IPS-20b (cell line): Measurements from ENCODE around the gene MACROD2.

Experiments
- H3K27ac ChIP-seq: one replicate; pipeline ENCODE4 v1.5.1; 2013; ENCODE audit warnings: low read length
- H3K27me3 ChIP-seq: 2 replicates; pipeline ENCODE4 v1.6.1; 2013; ENCODE audit warnings: mild to moderate bottlenecking, low read length, inconsistent platforms; ENCODE audit not compliant: insufficient read depth
- H3K36me3 ChIP-seq: 2 replicates; pipeline ENCODE4 v1.6.1; 2013; ENCODE audit warnings: low read depth, mild to moderate bottlenecking, inconsistent platforms, low read length, moderate library complexity; ENCODE audit not compliant: insufficient read depth
- H3K4me1 ChIP-seq: 2 replicates; pipeline ENCODE4 v1.6.1; 2013; ENCODE audit warnings: mild to moderate bottlenecking, control low read depth, inconsistent platforms, low read length, moderate library complexity; ENCODE audit not compliant: insufficient read depth
- H3K4me3 ChIP-seq: 2 replicates; pipeline ENCODE4 v1.5.1; 2013; ENCODE audit warnings: mild to moderate bottlenecking, low read length, inconsistent platforms
- H3K9ac ChIP-seq: 2 replicates; pipeline ENCODE4 v1.6.1; 2013; ENCODE audit warnings: low read depth, mild to moderate bottlenecking, inconsistent platforms, low read length, moderate library complexity
- H3K9me3 ChIP-seq: 2 replicates; pipeline ENCODE4 v1.6.1; 2013; ENCODE audit warnings: mild to moderate bottlenecking, low read depth, low read length, inconsistent platforms; ENCODE audit not compliant: insufficient read depth

Gene MACROD2

DNA sequence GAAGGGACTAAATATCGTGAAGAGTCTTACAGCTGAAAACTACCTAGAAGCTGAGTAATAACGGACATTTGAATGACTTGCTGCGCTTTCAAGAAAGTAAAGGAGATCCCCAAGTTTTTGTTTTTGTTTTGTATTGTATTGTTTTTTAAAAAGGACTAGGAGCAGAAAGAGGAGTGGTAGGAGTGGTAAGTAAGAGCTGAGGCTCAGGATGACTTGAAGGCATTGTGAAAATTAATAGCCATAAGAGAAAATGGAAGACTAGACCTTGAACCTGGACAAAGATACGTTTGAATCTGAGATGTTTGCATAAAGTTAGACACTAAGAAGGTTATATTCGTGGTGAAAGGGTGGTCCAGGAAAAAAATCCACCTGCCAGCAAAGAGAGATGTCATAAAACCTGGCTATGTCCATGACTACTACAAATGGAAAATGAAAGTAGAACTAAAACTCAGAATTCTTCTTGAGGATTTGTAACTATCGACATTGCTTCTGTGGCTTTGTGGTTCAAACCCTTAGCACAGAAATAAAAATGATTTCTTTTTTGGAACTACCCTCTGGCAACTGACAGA lies 1166.8 kb downstream of the MACROD2 start:
- H3K9ac ChIP-seq: no peak overlapping the region
- no peak overlapping the region for H3K27ac ChIP-seq
- no peaks in the 10 kb centered on the region for H3K4me1 ChIP-seq
- no peaks in the 10 kb centered on the region for H3K9me3 ChIP-seq
- no peaks in the 10 kb centered on the region for H3K27me3 ChIP-seq
- H3K4me3 ChIP-seq: no peak overlapping the region
- no peaks in the 10 kb centered on the region for H3K36me3 ChIP-seq

DNA sequence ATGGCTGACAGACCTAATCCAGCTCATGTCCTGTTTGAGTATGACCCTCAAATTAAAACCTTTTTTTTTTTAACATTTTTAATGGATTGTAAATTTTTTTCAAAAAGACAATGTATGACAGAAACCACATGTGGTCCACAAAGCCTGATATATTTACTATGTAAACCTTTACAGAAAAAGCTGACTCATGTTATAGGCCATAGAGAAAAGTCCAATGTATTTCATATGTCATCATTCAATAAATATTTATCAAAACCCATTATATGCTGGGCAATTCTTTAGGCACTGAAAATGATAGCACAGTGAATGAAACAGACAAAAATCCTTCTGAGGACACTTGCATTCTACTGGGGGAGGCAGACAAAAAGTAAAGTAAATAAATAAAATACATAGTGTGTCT lies 1168.3 kb downstream of the MACROD2 start:
- Histone ChIP-seq H3K4me3 (no peak overlapping the region), H3K27ac (no peak overlapping the region), H3K27me3 (no peaks in the 10 kb centered on the region), H3K36me3 (no peaks in the 10 kb centered on the region), H3K9me3 (no peaks in the 10 kb centered on the region), H3K4me1 (no peaks in the 10 kb centered on the region), H3K9ac (no peak overlapping the region)

DNA sequence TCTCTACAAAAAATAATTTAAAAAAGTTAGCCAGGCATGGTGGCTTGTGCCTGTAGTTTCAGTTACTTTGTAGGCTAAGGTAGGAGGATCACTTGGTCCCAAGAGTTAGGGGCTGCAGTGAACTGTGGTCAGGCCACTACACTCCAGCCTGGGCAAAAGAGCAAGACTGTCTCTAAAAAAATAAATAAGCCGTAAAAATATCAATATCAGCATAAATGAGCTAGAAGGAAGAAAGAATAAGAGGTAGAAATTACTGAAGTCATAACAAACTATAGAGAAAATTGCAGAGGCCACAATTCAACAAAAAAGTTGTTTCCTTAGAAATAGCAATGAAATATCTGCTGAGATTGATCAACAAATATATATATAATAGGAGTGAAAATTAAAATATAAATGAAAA lies 1169.4 kb downstream of the MACROD2 start:
- Histone ChIP-seq H3K4me1 (no peaks in the 10 kb centered on the region), H3K27ac (no peak overlapping the region), H3K9me3 (no peaks in the 10 kb centered on the region), H3K36me3 (no peaks in the 10 kb centered on the region), H3K4me3 (no peak overlapping the region), H3K9ac (no peak overlapping the region), H3K27me3 (no peaks in the 10 kb centered on the region)

DNA sequence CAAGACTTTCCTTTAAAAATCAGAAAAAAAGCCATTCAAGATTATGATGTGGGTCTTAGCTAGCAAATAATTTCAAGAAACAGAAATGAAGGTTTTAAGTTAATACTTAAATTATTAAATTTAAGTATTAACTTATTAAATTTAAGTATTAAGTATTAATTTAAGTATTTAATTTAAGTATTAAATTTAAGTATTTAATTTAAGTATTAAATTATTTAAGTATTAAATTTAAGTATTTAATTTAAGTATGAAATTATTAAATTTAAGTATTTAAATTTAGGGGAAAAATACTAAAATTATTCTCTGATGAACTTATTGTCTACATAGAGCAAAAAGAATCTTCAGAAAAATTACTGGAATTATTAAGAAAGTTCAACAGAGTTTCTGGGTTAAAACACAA lies 1171.4 kb downstream of the MACROD2 start:
- no peaks in the 10 kb centered on the region for H3K36me3 ChIP-seq
- no peak overlapping the region for H3K27ac ChIP-seq
- H3K4me3 ChIP-seq: no peak overlapping the region
- H3K9ac ChIP-seq: no peak overlapping the region
- H3K9me3 ChIP-seq: no peaks in the 10 kb centered on the region
- no peaks in the 10 kb centered on the region for H3K27me3 ChIP-seq
- no peaks in the 10 kb centered on the region for H3K4me1 ChIP-seq

DNA sequence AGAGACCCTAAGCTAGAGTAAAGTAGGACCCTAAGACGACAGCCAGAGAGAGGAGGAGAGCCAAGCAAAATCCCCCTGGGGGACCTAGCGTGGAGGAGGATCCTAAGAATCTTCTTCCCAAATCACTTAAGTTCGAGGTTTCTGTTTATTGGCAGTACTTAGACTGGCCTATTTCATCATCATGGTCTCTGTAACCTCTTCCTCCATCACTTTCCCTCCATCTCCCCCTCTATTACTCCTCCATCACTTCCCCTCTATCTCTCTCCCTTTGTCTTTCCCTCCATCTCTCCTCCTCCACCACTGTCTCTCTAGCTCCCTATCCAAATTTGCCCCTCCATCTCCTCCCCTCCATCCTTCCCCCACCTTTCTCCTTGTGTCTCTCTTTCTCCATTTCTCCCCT lies 1175.7 kb downstream of the MACROD2 start:
- no peaks in the 10 kb centered on the region for H3K27me3 ChIP-seq
- H3K4me1 ChIP-seq: no peaks in the 10 kb centered on the region
- H3K4me3 ChIP-seq: no peak overlapping the region
- H3K9ac ChIP-seq: no peak overlapping the region
- H3K9me3 ChIP-seq: no peaks in the 10 kb centered on the region
- no peaks in the 10 kb centered on the region for H3K36me3 ChIP-seq
- H3K27ac ChIP-seq: no peak overlapping the region

DNA sequence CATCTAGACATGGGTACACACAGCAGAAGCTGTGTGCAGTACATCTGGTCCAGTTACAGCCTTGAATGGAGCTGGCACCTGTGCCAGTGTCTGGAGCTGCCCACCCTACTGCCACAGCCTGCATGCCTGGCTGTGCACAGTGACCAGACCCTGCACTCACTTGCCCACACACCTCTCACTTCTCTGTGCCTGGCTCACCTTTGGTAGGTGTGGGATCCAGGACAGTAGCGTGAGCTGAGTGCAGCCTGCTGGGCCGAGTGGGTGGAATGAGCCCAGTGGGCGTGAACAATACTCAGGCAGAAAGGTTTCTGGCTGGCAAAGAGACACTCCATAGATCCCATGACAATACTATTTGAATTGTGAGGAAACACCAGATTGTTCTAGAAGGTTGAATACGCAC lies 1181.6 kb downstream of the MACROD2 start:
- Histone ChIP-seq H3K36me3 (no peaks in the 10 kb centered on the region), H3K27me3 (no peaks in the 10 kb centered on the region), H3K9me3 (no peaks in the 10 kb centered on the region), H3K4me1 (no peaks in the 10 kb centered on the region), H3K4me3 (no peak overlapping the region), H3K27ac (no peak overlapping the region), H3K9ac (no peak overlapping the region)

DNA sequence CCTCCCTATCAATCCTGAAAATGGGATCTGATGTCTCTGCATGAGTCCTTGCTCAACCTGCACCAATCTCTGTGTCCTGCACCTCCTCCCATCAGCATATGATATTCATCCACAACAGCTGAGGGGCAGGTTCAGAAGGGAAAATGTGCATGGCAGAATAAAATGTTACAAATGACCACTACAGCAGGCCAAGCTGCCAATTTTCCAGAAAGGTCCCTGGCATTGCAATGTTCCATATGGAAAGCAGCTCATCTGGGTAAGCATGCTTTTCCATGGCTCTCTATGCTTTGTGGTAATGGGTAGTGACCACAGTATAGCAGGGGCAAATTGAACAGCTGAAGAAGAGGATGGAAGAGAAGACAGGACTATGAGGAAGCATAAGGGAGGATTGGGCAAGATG lies 1183.3 kb downstream of the MACROD2 start:
- H3K27me3 ChIP-seq: no peaks in the 10 kb centered on the region
- H3K9me3 ChIP-seq: no peaks in the 10 kb centered on the region
- no peaks in the 10 kb centered on the region for H3K36me3 ChIP-seq
- H3K27ac ChIP-seq: no peak overlapping the region
- H3K4me3 ChIP-seq: no peak overlapping the region
- H3K4me1 ChIP-seq: no peaks in the 10 kb centered on the region
- H3K9ac ChIP-seq: no peak overlapping the region

DNA sequence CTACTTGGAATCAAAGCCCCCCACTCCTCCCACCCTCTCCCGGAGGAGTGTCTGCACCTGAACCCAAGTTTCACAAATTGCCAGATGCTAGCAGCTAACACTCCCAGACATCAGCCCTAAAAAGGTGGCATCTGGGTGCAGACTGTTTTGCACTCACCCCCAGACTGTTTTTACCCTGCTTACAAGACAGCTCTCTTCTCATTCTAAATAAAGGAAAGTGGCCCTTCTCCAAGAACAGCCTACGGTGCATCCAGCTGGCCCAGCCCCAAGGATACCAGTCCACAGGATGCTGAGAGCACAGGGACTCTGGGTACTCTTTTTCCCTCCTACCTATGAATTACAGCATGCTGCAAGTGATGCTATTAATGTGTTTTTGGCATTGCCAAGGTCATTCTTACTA lies 1184.1 kb downstream of the MACROD2 start:
- H3K9ac ChIP-seq: no peak overlapping the region
- H3K36me3 ChIP-seq: no peaks in the 10 kb centered on the region
- no peak overlapping the region for H3K27ac ChIP-seq
- no peaks in the 10 kb centered on the region for H3K4me1 ChIP-seq
- no peak overlapping the region for H3K4me3 ChIP-seq
- H3K9me3 ChIP-seq: no peaks in the 10 kb centered on the region
- H3K27me3 ChIP-seq: no peaks in the 10 kb centered on the region

DNA sequence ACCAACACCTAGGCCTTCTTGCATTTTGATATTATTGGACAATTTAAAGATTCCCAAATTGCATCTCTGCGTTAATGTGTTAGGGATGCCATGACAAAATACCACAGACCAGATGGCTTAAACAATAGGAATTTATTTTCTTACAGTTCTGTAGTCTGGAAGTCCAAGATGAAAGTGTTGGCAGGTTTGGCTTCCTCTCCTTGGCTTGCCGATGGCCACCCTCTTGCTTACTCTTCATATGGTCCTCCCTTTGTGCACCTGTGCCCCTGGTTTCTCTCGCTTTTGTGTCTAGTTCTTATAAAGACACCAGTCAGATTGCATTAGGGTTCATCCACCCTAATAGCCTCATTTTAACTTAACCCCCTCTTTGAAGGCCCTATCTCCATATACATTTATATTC lies 1184.5 kb downstream of the MACROD2 start:
- no peak overlapping the region for H3K9ac ChIP-seq
- no peaks in the 10 kb centered on the region for H3K27me3 ChIP-seq
- no peak overlapping the region for H3K27ac ChIP-seq
- no peaks in the 10 kb centered on the region for H3K36me3 ChIP-seq
- no peak overlapping the region for H3K4me3 ChIP-seq
- no peaks in the 10 kb centered on the region for H3K9me3 ChIP-seq
- no peaks in the 10 kb centered on the region for H3K4me1 ChIP-seq

DNA sequence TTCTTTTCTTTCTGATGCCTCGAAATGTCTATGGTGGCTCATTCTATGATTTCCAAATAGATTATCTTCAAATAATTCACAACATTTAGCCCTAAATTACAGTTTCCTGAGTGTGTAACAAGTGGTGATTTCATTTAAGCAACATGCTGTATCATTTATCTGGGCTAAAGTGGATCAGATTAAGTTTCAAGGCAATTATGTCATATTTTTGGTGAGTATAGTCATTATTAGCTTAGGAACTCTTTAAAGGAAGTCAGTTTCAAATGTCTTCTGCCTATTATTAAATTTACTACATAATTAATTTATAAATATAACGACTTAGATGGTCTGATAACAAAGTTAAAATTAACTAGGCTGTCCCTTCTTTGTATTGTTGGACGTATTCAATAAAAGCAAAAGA lies 1190.0 kb downstream of the MACROD2 start:
- no peaks in the 10 kb centered on the region for H3K27me3 ChIP-seq
- no peak overlapping the region for H3K27ac ChIP-seq
- H3K4me3 ChIP-seq: no peak overlapping the region
- H3K9ac ChIP-seq: no peak overlapping the region
- H3K4me1 ChIP-seq: no peaks in the 10 kb centered on the region
- no peaks in the 10 kb centered on the region for H3K9me3 ChIP-seq
- H3K36me3 ChIP-seq: no peaks in the 10 kb centered on the region

DNA sequence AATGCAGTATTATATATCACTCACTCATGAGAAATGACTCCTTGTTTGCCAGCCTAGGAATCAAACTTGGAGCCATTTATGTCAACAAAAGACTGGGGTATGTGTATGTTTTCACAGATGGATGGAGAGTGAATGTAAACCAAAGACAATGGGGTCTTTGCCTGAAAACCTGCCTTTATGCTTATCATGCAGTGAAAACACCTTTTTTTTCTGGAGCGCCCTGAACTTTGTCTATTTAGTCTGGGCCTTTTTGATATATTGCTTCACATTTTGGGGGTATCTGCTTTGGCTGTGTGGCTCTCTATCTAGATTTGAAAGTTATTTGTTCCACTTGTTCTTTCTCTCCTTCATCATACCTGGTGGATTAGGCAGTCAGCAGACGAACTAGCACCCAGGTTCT lies 1190.6 kb downstream of the MACROD2 start:
- H3K9me3 ChIP-seq: no peaks in the 10 kb centered on the region
- H3K9ac ChIP-seq: no peak overlapping the region
- no peak overlapping the region for H3K27ac ChIP-seq
- no peaks in the 10 kb centered on the region for H3K36me3 ChIP-seq
- H3K4me3 ChIP-seq: no peak overlapping the region
- H3K4me1 ChIP-seq: no peaks in the 10 kb centered on the region
- H3K27me3 ChIP-seq: no peaks in the 10 kb centered on the region

DNA sequence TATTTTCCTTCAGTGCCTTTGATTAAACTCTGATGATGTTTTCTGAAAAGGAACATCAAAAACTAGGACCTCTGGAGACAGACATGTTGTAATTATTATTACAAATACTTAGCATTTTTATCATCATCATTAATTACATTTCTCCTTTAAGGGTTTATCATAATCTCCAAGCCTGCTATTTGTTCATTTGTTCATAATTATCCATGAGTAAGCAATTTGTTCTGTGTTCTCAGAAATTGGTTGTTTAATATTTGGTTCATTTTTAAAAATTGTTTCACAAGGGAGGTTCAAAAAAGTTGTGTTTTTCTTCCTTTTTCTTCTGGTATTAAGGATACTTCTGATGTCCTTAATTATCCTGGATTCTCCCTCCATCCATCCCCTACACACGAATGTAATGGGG lies 1192.3 kb downstream of the MACROD2 start:
- H3K4me3 ChIP-seq: no peak overlapping the region
- H3K27me3 ChIP-seq: no peaks in the 10 kb centered on the region
- H3K9me3 ChIP-seq: no peaks in the 10 kb centered on the region
- no peak overlapping the region for H3K27ac ChIP-seq
- no peaks in the 10 kb centered on the region for H3K4me1 ChIP-seq
- H3K36me3 ChIP-seq: no peaks in the 10 kb centered on the region
- no peak overlapping the region for H3K9ac ChIP-seq

DNA sequence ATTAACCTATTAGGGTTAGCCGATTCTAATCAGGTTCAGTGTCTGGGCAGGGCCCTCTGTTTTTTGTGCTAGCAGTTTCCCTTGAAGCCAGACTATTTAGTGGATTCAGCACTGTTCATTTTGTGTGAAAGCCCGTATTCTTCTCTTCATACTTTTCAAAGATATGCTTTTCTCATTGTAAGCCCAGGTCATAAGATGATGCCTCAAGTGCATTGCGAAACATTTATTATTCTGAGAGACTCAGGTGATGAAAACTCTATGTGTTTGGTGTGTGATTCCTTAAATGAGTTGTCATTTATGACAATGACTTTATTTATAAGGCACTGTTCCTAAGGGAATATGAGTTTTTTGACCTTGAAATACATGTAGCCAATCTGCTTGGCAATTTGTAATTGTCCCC lies 1193.1 kb downstream of the MACROD2 start:
- no peak overlapping the region for H3K27ac ChIP-seq

More for the DNA sequence above, 1193.1 kb downstream of the MACROD2 start:
- H3K36me3 ChIP-seq: no peaks in the 10 kb centered on the region
- H3K9me3 ChIP-seq: no peaks in the 10 kb centered on the region
- no peak overlapping the region for H3K4me3 ChIP-seq
- H3K9ac ChIP-seq: no peak overlapping the region
- H3K4me1 ChIP-seq: no peaks in the 10 kb centered on the region
- H3K27me3 ChIP-seq: no peaks in the 10 kb centered on the region
